ENCODE results near the gene RTF1. TPM values are rescaled to one million over a fixed set of nuclear protein-coding genes. Genes with fewer than 3 reads are reported as not detected.
"Not testable (repeated sequence)": the region's sequence is repeated elsewhere in the genome, so short reads cannot be mapped to it uniquely, and the experiment has no call there.

The RTF1 gene
- total and polyA plus RNA-seq, 4 donors, result 29.6 to 73.6 (median 51.6) TPM

- WGBS (ENCODE audit: insufficient coverage), result 92% methylated on average over 9 of the region's 10 CpGs
Measured at GRCh38 chr15:41429003-41429890, 12.4 kb downstream of the RTF1 start.

DNA sequence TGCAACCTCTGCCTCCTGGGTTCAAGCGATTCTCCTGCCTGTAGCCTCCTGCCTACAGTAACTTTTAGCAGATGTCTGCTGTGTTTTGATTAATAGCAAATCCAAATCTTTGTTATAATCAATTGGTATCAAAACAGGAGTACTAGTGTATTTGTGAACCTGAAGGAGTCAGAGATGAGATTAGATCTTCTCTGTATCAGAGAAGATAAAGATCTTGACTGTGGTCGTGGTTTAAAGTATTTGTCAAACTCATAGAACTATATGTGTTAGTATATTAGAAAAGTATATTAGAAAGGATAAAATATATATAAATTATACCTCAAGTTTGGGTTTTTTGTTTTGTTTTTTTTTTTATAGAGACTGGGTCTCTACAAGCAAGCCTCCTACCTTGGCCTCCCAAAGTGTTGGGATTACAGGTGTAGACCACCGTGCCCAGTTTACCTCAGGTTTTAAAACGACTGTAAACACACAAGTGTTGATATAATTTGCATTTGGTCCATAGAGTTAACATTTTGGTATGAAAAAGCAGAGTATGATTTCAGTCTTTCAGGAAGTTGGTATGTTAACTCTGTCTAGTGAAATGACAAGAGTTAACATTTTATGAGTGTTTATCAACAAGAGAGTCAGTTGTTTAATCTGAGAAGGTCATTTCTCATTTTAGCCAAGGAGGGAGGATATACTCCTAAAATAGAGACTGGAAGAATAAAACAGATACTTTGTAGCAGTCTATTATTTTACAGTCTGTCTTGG lies 18.3 kb downstream of the RTF1 start:
- Histone ChIP-seq H3K9me3 (ENCODE audit: control insufficient read depth, insufficient read depth, low read length) (no peaks in the 10 kb centered on the region), H3K4me3 (ENCODE audit: low read depth, low read length) (no peak overlapping the region), H3K27me3 (ENCODE audit: control insufficient read depth, insufficient read depth, low read length) (no peaks in the 10 kb centered on the region), H3K36me3 (ENCODE audit: control insufficient read depth, insufficient read depth, low read length) (peaks cover 26% of the 10 kb centered on the region), H3K4me1 (ENCODE audit: control insufficient read depth, insufficient read depth, low read length) (no peaks in the 10 kb centered on the region), H3K27ac (ENCODE audit: low read depth, low read length) (no peak overlapping the region)
- DNase-seq (ENCODE audit: low read depth in 4 of 6, low spot score in 6 of 6), result no peak
- 100% methylated on average over 2 of the region's 4 CpGs for WGBS (ENCODE audit: insufficient coverage)

More at GRCh38 chr15:41429003-41429890, 12.4 kb downstream of the RTF1 start:
- no peak overlapping the region for H3K27ac ChIP-seq (ENCODE audit: low read depth, low read length)
- no peaks in the 10 kb centered on the region for H3K4me1 ChIP-seq (ENCODE audit: control insufficient read depth, insufficient read depth, low read length)
- H3K27me3 ChIP-seq (ENCODE audit: control insufficient read depth, insufficient read depth, low read length), result no peaks in the 10 kb centered on the region
- H3K36me3 ChIP-seq (ENCODE audit: control insufficient read depth, insufficient read depth, low read length), result peaks cover 10% of the 10 kb centered on the region
- H3K9me3 ChIP-seq (ENCODE audit: control insufficient read depth, insufficient read depth, low read length), result no peaks in the 10 kb centered on the region
- H3K4me3 ChIP-seq (ENCODE audit: low read depth, low read length), result no peak overlapping the region
- DNase-seq (ENCODE audit: low read depth in 4 of 6, low spot score in 6 of 6), result no peak

DNA sequence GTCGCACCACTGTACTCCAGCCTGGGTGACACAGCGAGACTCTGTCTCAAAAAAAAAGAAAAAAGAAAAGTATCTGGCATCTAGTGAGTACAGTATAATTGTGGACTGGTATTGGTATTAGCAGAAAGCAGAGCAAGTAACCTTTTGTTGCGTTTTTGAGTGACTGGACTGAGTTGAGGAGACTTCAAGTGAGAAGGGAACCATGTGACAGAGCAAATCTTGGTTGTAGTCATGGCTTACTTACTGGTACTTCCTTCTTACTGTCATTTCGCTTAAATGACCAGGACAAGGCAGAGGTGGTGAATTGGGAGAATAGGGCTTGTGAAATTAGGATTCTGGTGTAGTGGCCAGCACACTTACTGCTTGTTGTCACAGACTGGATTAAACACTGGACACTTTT lies 20.6 kb downstream of the RTF1 start:
- Histone ChIP-seq H3K4me3 (ENCODE audit: low read depth, low read length) (no peak overlapping the region), H3K36me3 (ENCODE audit: control insufficient read depth, insufficient read depth, low read length) (peaks cover 38% of the 10 kb centered on the region), H3K27me3 (ENCODE audit: control insufficient read depth, insufficient read depth, low read length) (no peaks in the 10 kb centered on the region), H3K4me1 (ENCODE audit: control insufficient read depth, insufficient read depth, low read length) (no peaks in the 10 kb centered on the region), H3K9me3 (ENCODE audit: control insufficient read depth, insufficient read depth, low read length) (no peaks in the 10 kb centered on the region), H3K27ac (ENCODE audit: low read depth, low read length) (no peak overlapping the region)
- 84% methylated on average over 3 of the region's 4 CpGs for WGBS (ENCODE audit: insufficient coverage)
- DNase-seq (ENCODE audit: low read depth in 4 of 6, low spot score in 6 of 6), result no peak

- no peaks in the 10 kb centered on the region for H3K9me3 ChIP-seq (ENCODE audit: control insufficient read depth, insufficient read depth, low read length)
- H3K27me3 ChIP-seq (ENCODE audit: control insufficient read depth, insufficient read depth, low read length), result no peaks in the 10 kb centered on the region
- H3K27ac ChIP-seq (ENCODE audit: low read depth, low read length), result no peak overlapping the region
- H3K4me3 ChIP-seq (ENCODE audit: low read depth, low read length), result no peak overlapping the region
- no peaks in the 10 kb centered on the region for H3K4me1 ChIP-seq (ENCODE audit: control insufficient read depth, insufficient read depth, low read length)
- WGBS (ENCODE audit: insufficient coverage), result 96% methylated on average over 9 of the region's 11 CpGs
- no peak for DNase-seq (ENCODE audit: low read depth in 4 of 6, low spot score in 6 of 6)
- H3K36me3 ChIP-seq (ENCODE audit: control insufficient read depth, insufficient read depth, low read length), result peaks cover 36% of the 10 kb centered on the region
Measured at GRCh38 chr15:41438206-41438605, 21.3 kb downstream of the RTF1 start.

GRCh38 chr15:41438745-41439144 lies 21.9 kb downstream of the RTF1 start:
- not testable (repeated sequence) for H3K27ac ChIP-seq (ENCODE audit: low read depth, low read length); H3K4me3 ChIP-seq (ENCODE audit: low read depth, low read length); H3K9me3 ChIP-seq (ENCODE audit: control insufficient read depth, insufficient read depth, low read length); H3K4me1 ChIP-seq (ENCODE audit: control insufficient read depth, insufficient read depth, low read length); DNase-seq (ENCODE audit: low read depth in 4 of 6, low spot score in 6 of 6); H3K27me3 ChIP-seq (ENCODE audit: control insufficient read depth, insufficient read depth, low read length)
- 94% methylated on average over 2 of the region's 5 CpGs for WGBS (ENCODE audit: insufficient coverage)
- H3K36me3 ChIP-seq (ENCODE audit: control insufficient read depth, insufficient read depth, low read length), result peaks cover 40% of the 10 kb centered on the region

DNA sequence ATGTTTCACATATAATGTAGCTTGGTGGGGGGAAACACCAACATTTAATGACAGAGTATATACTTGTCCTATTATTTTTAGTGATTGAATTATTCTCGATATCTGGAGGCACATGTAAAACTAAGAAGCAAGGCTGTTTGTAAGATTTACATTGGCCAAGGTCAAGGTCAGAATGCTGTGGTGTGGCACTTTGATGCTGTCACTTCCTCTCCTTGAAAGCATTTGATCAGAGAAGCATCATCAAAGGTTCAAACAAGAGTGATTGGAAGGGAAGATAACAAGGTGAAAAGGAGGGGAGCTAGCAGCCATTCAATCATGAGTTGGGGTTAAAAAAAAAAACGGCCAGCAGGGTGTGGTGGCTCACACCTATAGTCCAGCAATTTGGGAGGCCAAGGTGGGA lies 26.4 kb downstream of the RTF1 start:
- H3K36me3 ChIP-seq (ENCODE audit: control insufficient read depth, insufficient read depth, low read length), result peaks cover 44% of the 10 kb centered on the region
- H3K9me3 ChIP-seq (ENCODE audit: control insufficient read depth, insufficient read depth, low read length), result no peaks in the 10 kb centered on the region
- H3K4me1 ChIP-seq (ENCODE audit: control insufficient read depth, insufficient read depth, low read length), result no peaks in the 10 kb centered on the region
- no peak overlapping the region for H3K27ac ChIP-seq (ENCODE audit: low read depth, low read length)
- H3K27me3 ChIP-seq (ENCODE audit: control insufficient read depth, insufficient read depth, low read length), result no peaks in the 10 kb centered on the region
- DNase-seq (ENCODE audit: low read depth in 4 of 6, low spot score in 6 of 6), result no peak
- no peak overlapping the region for H3K4me3 ChIP-seq (ENCODE audit: low read depth, low read length)
- 100% methylated on average over 1 of the region's 2 CpGs for WGBS (ENCODE audit: insufficient coverage)

GRCh38 chr15:41445399-41445798 lies 28.5 kb downstream of the RTF1 start:
- DNase-seq (ENCODE audit: low read depth in 4 of 6, low spot score in 6 of 6), result no peak
- Histone ChIP-seq H3K27ac (ENCODE audit: low read depth, low read length) (no peak overlapping the region), H3K27me3 (ENCODE audit: control insufficient read depth, insufficient read depth, low read length) (no peaks in the 10 kb centered on the region), H3K4me3 (ENCODE audit: low read depth, low read length) (no peak overlapping the region), H3K9me3 (ENCODE audit: control insufficient read depth, insufficient read depth, low read length) (no peaks in the 10 kb centered on the region), H3K4me1 (ENCODE audit: control insufficient read depth, insufficient read depth, low read length) (no peaks in the 10 kb centered on the region), H3K36me3 (ENCODE audit: control insufficient read depth, insufficient read depth, low read length) (peaks cover 29% of the 10 kb centered on the region)

- Histone ChIP-seq H3K4me3 (ENCODE audit: low read depth, low read length) (no peak overlapping the region), H3K27me3 (ENCODE audit: control insufficient read depth, insufficient read depth, low read length) (no peaks in the 10 kb centered on the region), H3K4me1 (ENCODE audit: control insufficient read depth, insufficient read depth, low read length) (no peaks in the 10 kb centered on the region), H3K9me3 (ENCODE audit: control insufficient read depth, insufficient read depth, low read length) (no peaks in the 10 kb centered on the region), H3K36me3 (ENCODE audit: control insufficient read depth, insufficient read depth, low read length) (peaks cover 63% of the 10 kb centered on the region), H3K27ac (ENCODE audit: low read depth, low read length) (no peak overlapping the region)
- DNase-seq (ENCODE audit: low read depth in 4 of 6, low spot score in 6 of 6), result no peak
- 100% methylated on average over 1 of the region's 4 CpGs for WGBS (ENCODE audit: insufficient coverage)
Measured at GRCh38 chr15:41462084-41462795, 45.3 kb downstream of the RTF1 start.

- Histone ChIP-seq H3K36me3 (ENCODE audit: control insufficient read depth, insufficient read depth, low read length) (peaks cover 69% of the 10 kb centered on the region), H3K27ac (ENCODE audit: low read depth, low read length) (no peak overlapping the region), H3K27me3 (ENCODE audit: control insufficient read depth, insufficient read depth, low read length) (no peaks in the 10 kb centered on the region), H3K4me1 (ENCODE audit: control insufficient read depth, insufficient read depth, low read length) (no peaks in the 10 kb centered on the region), H3K9me3 (ENCODE audit: control insufficient read depth, insufficient read depth, low read length) (no peaks in the 10 kb centered on the region), H3K4me3 (ENCODE audit: low read depth, low read length) (no peak overlapping the region)
- DNase-seq (ENCODE audit: low read depth in 4 of 6, low spot score in 6 of 6), result no peak
- WGBS (ENCODE audit: insufficient coverage), result 94% methylated on average over 9 of the region's 9 CpGs
Measured at GRCh38 chr15:41464889-41465580, 48.1 kb downstream of the RTF1 start.

Data from spinal cord (tissue), 10 donors.